NCI-H774 (cell line): ENCODE measurements around the gene ZNF626.
"Not testable (repeated sequence)": the region's sequence is repeated elsewhere in the genome, so short reads cannot be mapped to it uniquely, and the experiment has no call there.

Experiments
- DNase-seq: peaks from one replicate; lab custom pipeline; 2025; lab: John Stamatoyannopoulos, UW

The ZNF626 gene

GRCh38 chr19:20661150-20661819 lies at the start of gene ZNF626:
TSS of gene ZNF626 (minus strand) at chr19:20661571. CDS start at chr19:20661446, 125 bp downstream.
- DNase-seq, result peak; percentile 83

DNA sequence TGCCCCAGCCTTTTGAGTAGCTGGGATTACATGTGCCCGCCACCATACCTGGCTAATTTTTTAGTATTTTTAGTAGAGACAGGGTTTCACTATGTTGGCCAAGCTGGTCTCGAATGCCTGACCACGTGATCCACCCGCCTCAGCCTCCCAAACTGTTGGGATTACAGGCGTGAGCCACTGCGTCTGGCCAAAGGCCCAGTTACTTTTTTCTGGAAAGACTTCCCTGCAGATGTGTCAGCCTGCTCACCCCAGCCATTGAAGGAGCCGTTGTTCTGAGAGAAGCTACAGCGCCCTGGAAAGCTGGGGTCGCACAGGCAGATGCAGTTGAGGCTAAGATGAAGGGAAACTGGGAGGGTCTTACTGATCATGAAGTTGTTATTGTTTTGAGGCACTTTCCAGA lies 7.9 kb upstream of the ZNF626 start:
- DNase-seq, result no peak

DNA sequence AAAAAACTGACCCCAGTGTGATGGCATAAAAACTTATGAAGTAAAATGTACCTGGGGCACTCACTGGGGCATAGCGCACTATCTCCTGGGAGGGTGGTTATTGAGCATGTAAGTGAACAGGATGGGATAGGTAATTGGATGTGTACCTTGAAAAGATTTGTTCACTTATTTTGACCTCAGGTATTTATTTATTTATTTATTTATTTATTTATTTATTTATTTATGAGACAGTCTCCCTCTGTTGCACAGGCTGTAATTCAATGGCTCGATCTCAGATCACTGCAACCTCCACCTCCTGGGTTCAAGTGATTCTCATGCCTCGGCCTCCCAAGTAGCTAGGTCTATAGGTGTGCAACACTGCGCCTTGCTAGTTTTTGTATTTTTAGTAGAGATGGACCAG lies 5.9 kb upstream of the ZNF626 start:
- DNase-seq, result no peak

GRCh38 chr19:20664901-20665781 lies 3.8 kb upstream of the ZNF626 start:
- DNase-seq, result no peak

- DNase-seq, result not testable (repeated sequence)
Measured at GRCh38 chr19:20664475-20664874, 3.1 kb upstream of the ZNF626 start.

- DNase-seq, result peak; percentile 58
Measured at GRCh38 chr19:20662421-20663105, 1.2 kb upstream of the ZNF626 start.

- DNase-seq, result no peak
Measured at GRCh38 chr19:20660473-20661140, 764 bp downstream of the ZNF626 start.

DNA sequence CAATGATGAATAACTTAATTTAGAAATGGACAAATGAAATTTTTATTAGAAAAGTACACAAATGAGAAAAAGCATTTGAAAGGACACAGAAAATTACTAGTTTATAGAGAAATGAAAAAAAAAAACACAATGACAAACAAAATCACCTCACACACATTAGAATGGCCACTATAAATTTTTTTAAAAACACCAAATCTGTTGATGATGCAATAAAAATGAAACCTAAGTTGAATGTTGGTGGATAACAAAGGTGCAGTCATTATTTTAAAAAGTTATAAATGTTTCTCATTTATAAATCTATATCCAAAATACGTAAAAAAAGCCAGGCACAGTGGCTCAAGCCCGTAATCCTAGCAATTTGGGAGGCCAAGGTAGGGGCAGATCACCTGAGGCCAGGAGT lies 20.8 kb downstream of the ZNF626 start:
- no peak for DNase-seq

GRCh38 chr19:20640023-20640422 lies 21.3 kb downstream of the ZNF626 start:
- no peak for DNase-seq

DNA sequence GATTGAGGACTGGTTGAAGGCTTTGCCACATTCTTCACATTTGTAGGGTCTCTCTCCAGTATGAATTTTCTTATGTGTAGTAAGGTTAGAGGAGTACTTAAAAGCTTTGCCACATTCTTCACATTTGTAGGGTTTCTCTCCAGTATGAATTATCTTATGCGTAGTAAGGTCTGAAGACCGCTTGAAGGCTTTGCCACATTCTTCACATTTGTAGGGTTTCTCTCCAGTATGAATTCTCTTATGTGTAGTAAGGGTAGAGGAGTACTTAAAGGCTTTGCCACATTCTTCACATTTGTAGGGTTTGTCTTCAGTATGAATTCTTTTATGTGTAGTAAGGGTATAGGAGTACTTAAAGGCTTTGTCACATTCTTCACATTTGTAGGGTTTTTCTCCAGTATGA lies 36.8 kb downstream of the ZNF626 start:
- DNase-seq, result not testable (repeated sequence)

DNA sequence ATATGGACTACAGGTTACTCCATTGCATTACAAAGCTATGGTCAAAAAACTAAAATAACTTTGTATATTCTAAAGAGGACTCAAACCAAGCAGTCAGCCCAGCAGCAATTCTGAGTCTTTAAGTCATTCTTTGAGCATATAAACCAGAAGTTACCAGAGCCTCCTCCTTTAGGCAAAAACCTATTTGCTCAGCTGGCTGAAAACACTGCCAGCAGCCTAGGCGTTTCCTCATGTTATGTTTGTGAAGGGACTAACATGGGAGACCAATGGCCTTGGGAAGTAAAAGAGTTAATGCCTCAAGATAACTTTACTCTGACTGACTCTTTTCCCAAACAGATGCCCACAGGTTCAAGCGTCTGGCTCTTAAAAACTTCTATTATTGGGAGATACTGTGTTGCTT lies 45.3 kb downstream of the ZNF626 start:
- DNase-seq, result no peak

GRCh38 chr19:20614971-20615370 lies 46.4 kb downstream of the ZNF626 start:
- DNase-seq, result not testable (repeated sequence)

DNA sequence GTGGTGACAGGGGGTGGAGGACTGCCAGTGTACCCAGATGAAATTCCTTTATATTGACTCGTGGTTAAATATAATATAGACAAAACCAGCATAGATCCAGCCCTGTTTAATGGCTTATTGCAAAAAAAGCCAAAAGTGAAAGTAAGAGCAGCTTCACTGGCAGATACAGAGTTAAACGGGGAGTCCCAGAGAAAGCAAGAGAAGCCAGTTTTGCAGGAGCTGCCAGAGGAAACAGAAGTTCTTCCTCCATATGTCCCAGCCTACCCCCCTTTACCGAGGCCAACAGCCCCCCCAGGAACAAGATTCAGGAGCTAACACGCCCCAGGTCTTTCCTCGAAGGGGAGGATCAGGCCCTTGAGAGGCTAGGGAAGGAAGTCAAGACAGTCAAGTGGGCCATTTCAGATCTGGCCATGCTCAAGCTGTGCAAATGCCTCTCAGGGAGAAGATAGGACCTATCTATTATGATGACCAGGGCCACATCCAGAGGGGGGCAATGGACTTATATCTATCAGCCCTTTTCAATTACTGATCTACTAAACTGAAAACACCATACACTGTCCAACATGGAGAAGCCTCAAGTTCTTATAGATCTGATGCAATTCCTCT lies 48.6 kb downstream of the ZNF626 start:
- DNase-seq, result no peak

DNA sequence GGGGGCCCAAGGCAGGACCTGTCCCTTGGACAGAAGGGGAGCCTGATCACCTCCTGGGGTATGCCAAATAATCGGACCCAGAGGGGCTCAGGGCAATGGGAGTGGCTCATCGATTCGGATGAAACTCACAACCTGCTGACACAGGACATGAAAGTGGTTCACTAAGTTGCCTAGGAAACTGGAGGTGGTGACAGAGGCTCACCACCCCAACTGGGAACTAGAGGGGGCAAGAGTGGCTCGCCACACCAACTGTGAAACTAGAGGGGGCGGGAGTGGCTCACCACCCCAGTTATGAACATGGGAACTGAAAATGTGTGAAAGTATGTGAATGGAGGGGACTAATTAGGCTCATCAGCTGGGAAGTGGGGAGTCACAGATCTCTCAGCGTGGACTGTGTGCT lies 49.5 kb downstream of the ZNF626 start:
- no peak for DNase-seq

- no peak for DNase-seq
Measured at GRCh38 chr19:20607943-20608342, 53.4 kb downstream of the ZNF626 start.
